ENCODE results near the gene AQP1.

AQP1 gene

DNA sequence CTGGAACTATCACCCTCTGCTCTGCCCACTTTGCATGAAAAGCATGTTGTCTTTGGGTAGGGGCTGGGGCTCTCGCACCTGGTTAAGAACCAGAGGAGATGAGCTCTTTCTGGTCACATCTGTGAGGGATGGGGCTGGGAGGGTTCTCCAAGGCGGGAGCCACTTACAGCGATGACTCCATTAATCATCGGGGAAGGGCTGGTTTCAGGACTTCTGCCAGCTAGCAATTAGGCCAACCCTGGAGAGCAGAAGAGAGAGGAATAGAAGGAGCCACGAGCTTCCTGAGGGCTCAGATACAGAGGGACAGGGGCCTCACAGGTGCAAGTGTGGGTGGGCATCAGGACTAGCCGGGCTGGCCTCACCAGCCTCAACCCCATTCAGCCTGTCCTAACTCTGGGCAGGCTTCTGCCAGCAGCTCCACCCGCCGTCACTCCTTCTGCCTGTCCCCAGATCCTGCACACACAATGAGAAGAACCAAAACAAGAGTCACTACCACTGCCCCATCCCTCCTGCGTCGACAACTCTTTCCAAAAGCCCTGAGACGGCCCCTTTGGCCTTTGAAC lies 8.4 kb downstream of the AQP1 start:
- Mint-ChIP-seq H3K9me3 (no peaks in the 10 kb centered on the region), H3K36me3 (ENCODE audit: low read depth) (no peaks in the 10 kb centered on the region), H3K27ac (peak overlapping the region; percentile 32), H3K4me1 (peaks cover 38% of the 10 kb centered on the region), H3K4me3 (no peak overlapping the region), H3K27me3 (ENCODE audit: low read depth, poor library complexity) (no peaks in the 10 kb centered on the region)
- TF ChIP-seq, protein P1, sequence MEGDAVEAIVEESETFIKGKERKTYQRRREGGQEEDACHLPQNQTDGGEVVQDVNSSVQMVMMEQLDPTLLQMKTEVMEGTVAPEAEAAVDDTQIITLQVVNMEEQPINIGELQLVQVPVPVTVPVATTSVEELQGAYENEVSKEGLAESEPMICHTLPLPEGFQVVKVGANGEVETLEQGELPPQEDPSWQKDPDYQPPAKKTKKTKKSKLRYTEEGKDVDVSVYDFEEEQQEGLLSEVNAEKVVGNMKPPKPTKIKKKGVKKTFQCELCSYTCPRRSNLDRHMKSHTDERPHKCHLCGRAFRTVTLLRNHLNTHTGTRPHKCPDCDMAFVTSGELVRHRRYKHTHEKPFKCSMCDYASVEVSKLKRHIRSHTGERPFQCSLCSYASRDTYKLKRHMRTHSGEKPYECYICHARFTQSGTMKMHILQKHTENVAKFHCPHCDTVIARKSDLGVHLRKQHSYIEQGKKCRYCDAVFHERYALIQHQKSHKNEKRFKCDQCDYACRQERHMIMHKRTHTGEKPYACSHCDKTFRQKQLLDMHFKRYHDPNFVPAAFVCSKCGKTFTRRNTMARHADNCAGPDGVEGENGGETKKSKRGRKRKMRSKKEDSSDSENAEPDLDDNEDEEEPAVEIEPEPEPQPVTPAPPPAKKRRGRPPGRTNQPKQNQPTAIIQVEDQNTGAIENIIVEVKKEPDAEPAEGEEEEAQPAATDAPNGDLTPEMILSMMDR (IDR thresholded peaks at IDR 0.05) = no peak
- peak; percentile 0 for DNase-seq

DNA sequence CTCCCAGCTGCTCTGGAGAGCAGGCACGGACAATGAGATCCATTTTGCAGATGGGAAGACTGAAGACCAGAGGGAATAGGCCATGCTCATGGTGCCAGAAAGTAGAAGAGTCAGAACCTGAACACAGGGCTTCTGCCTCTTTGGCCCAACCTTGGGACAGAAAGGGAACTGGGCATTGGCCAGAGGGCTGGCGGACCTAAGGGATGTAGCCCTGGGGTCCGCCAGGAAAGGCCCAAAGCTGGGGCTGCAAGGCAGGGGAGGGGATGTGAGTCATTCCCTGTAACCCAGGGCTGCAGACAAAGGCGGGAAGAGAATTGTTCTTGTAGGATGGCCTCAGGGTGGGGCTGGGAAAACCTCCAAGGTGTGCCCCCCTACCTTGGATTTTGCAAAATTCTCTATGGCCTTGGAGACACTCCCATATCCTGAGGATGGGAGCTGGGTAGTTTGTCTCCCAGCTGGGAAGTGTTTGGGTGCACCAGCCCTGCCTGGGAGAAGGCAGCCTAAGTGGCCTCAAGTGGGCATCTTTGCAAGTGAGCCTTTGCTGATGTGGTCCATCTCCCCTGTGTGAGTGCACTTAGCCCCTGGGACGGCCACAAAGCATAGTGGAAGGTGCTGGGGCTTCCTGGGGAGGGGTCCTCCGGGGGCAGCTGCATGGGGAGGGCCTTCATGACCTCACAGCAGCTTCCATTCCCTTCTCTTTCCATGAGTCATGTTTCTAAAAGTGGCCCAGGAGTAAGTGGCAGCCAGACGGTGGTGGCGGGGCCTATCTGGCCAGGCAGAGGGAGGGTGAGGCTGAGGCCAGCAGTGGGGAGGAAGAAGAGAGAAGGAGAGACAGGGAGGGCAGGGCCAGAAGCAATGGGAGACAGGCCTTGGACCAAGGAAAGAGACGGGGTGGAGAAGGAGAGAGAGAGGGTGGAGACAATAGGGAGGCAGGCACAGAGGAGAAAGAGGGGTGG lies 9.2 kb downstream of the AQP1 start:
- TF ChIP-seq, protein P1 (IDR thresholded peaks at IDR 0.05) = no peak
- Mint-ChIP-seq H3K4me3 (no peak overlapping the region), H3K36me3 (ENCODE audit: low read depth) (no peaks in the 10 kb centered on the region), H3K4me1 (peaks cover 33% of the 10 kb centered on the region), H3K27ac (peak overlapping the region; percentile 72), H3K9me3 (no peaks in the 10 kb centered on the region), H3K27me3 (ENCODE audit: low read depth, poor library complexity) (no peaks in the 10 kb centered on the region)
- DNase-seq = peak; percentile 0

DNA sequence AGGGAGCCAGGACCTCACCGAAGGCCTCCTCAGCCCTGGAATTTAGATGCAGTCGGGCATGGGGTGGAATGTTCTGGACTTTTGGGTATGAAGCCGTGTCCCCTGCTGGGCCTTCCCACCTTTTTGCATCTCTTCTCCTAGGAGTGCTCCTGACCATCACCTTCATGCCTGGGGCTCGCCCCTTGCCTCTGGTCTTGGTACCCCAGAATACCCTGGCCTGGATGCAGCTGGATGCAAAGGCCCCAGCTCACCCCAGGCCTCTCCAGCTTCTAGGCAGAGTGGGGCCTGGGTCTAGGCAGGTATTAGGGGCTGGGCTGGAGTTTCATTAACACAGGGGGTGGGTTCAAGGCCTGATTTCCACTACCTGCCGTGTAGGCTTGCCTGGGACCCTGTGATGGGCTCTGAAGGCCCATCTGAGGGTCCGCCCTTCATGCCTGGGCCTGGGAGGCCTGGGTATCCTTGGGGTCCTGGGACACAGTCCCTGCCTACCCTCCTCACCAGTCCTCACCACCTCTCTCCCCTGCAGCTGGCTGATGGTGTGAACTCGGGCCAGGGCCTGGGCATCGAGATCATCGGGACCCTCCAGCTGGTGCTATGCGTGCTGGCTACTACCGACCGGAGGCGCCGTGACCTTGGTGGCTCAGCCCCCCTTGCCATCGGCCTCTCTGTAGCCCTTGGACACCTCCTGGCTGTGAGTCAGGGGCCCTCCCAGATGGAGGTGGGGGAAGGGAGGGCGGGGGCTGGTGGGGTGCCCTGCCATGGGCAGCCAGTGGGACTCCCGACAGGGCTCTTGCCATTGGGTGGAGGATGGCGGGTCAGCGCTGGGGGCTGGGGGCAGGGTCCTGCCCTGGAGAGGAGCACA lies 10.1 kb downstream of the AQP1 start:
- DNase-seq = peak; percentile 0
- Mint-ChIP-seq H3K4me3 (no peak overlapping the region), H3K9me3 (no peaks in the 10 kb centered on the region), H3K27ac (no peak overlapping the region), H3K27me3 (ENCODE audit: low read depth, poor library complexity) (no peaks in the 10 kb centered on the region), H3K36me3 (ENCODE audit: low read depth) (no peaks in the 10 kb centered on the region), H3K4me1 (peaks cover 26% of the 10 kb centered on the region)
- TF ChIP-seq, protein P1 (IDR thresholded peaks at IDR 0.05) = no peak

DNA sequence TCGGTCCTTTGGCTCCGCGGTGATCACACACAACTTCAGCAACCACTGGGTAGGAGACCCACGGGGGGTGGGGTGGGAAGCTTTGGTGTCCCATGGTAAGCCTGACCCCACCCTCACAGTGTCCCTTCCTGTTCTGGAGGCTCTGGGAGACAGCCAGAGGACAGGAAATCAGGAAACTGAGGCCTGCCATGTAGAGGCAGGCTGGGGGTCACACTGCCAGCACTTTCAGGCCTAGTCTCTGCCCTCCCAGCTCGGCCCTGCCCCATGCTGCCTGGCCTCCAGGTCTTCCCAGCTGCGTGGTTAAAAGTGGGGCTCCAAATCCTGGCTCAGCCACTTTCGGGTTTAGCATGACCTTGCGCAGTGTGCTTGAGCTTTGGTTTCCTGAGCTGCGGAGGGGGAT lies 10.9 kb downstream of the AQP1 start:
- Mint-ChIP-seq H3K27ac (no peak overlapping the region), H3K4me3 (no peak overlapping the region), H3K4me1 (peaks cover 18% of the 10 kb centered on the region), H3K9me3 (peaks cover 4% of the 10 kb centered on the region), H3K36me3 (ENCODE audit: low read depth) (no peaks in the 10 kb centered on the region), H3K27me3 (ENCODE audit: low read depth, poor library complexity) (no peaks in the 10 kb centered on the region)
- DNase-seq = peak; percentile 0
- TF ChIP-seq, protein P1 (IDR thresholded peaks at IDR 0.05) = no peak

DNA sequence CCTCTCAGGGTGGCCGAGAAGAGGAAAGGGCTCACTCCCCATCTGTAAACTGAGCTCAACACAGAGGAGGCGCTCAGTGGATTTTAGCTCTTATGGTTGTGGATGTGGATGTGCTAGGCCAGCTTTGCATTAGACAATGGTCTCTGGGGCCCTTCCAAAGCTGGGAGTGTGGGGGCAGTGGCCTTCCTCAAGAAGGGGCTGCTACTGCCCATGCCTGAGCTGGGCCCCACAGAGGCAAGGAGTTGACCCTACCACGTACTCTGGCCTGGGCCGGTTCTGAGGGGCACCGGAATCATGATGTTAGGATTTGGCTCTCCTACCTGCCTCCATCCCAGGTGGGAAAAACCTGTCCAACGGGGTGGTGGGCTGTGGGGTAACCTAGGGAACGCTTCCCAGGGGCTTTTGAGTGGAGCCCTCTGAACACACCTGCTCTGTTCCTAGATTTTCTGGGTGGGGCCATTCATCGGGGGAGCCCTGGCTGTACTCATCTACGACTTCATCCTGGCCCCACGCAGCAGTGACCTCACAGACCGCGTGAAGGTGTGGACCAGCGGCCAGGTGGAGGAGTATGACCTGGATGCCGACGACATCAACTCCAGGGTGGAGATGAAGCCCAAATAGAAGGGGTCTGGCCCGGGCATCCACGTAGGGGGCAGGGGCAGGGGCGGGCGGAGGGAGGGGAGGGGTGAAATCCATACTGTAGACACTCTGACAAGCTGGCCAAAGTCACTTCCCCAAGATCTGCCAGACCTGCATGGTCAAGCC lies 11.5 kb downstream of the AQP1 start:
- no peak overlapping the region for H3K27ac Mint-ChIP-seq
- peak; percentile 1 for DNase-seq
- H3K36me3 Mint-ChIP-seq (ENCODE audit: low read depth) = no peaks in the 10 kb centered on the region
- H3K4me3 Mint-ChIP-seq = no peak overlapping the region
- H3K4me1 Mint-ChIP-seq = peaks cover 18% of the 10 kb centered on the region
- no peaks in the 10 kb centered on the region for H3K27me3 Mint-ChIP-seq (ENCODE audit: low read depth, poor library complexity)
- TF ChIP-seq, protein P1 (IDR thresholded peaks at IDR 0.05) = no peak
- peaks cover 9% of the 10 kb centered on the region for H3K9me3 Mint-ChIP-seq
